Fibroblast of villous mesenchyme (primary cell): ENCODE measurements around the gene SFMBT2. TPM values are rescaled to one million over a fixed set of nuclear protein-coding genes. Genes with fewer than 3 reads are reported as not detected.

Source experiments
- DNase-seq: peaks from one replicate; pipeline ENCODE4 v3.0.0-alpha.2; 2010; ENCODE audit warnings: low read depth
- H3K4me3 ChIP-seq: 2 replicates; pipeline ENCODE4 v1.5.1; 2011; ENCODE audit warnings: low read depth, mild to moderate bottlenecking, low read length
- total RNA-seq: library from RNA; depleted of rRNA; stranded (reverse); fragments of >200 nt; gene quantifications from 2 replicates; pipeline ENCODE4 v1.2.3, GENCODE V29; 2012
- TF ChIP-seq, protein P1 (sequence below): IDR thresholded peaks from 2 replicates; pipeline ENCODE4 v1.5.1; 2012; ENCODE audit warnings: low read depth, mild to moderate bottlenecking, low read length; ENCODE audit not compliant: insufficient read depth

Gene SFMBT2
- total RNA-seq, 1 donor, result 1.7 TPM

GRCh38 chr10:7333961-7334641, 76.7 kb downstream of the SFMBT2 start:
- DNase-seq, result no peak
- TF ChIP-seq, protein P1, sequence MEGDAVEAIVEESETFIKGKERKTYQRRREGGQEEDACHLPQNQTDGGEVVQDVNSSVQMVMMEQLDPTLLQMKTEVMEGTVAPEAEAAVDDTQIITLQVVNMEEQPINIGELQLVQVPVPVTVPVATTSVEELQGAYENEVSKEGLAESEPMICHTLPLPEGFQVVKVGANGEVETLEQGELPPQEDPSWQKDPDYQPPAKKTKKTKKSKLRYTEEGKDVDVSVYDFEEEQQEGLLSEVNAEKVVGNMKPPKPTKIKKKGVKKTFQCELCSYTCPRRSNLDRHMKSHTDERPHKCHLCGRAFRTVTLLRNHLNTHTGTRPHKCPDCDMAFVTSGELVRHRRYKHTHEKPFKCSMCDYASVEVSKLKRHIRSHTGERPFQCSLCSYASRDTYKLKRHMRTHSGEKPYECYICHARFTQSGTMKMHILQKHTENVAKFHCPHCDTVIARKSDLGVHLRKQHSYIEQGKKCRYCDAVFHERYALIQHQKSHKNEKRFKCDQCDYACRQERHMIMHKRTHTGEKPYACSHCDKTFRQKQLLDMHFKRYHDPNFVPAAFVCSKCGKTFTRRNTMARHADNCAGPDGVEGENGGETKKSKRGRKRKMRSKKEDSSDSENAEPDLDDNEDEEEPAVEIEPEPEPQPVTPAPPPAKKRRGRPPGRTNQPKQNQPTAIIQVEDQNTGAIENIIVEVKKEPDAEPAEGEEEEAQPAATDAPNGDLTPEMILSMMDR, result no peak
- H3K4me3 ChIP-seq, result no peak overlapping the region

DNA sequence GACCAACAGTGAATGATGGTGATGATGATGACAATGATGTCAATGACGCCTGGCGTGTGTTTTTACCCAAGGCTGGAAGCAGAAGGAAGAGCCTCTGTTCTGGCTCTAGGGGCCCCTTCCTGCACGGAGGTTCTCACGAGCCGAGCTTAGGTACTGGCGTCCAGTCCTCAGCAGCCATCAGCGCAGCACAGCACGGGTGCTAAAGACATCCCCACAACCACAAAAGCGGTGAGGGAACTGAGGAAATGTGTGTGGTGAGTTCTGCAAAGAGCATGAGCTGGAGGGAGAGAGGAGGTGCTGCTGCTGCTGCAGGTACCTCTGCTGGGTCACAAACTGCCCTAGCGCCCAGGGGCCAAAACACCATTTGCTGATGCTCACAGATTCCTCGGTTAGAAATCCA, 81.6 kb downstream of the SFMBT2 start:
- no peak overlapping the region for H3K4me3 ChIP-seq
- no peak for DNase-seq
- TF ChIP-seq, protein P1, result no peak

- TF ChIP-seq, protein P1, result no peak
- H3K4me3 ChIP-seq, result no peak overlapping the region
- no peak for DNase-seq
These were observed 82.9 kb downstream of the SFMBT2 start for GRCh38 chr10:7327885-7328284.

GRCh38 chr10:7322623-7323022, 88.2 kb downstream of the SFMBT2 start:
- TF ChIP-seq, protein P1, result no peak
- no peak for DNase-seq
- H3K4me3 ChIP-seq, result no peak overlapping the region

DNA sequence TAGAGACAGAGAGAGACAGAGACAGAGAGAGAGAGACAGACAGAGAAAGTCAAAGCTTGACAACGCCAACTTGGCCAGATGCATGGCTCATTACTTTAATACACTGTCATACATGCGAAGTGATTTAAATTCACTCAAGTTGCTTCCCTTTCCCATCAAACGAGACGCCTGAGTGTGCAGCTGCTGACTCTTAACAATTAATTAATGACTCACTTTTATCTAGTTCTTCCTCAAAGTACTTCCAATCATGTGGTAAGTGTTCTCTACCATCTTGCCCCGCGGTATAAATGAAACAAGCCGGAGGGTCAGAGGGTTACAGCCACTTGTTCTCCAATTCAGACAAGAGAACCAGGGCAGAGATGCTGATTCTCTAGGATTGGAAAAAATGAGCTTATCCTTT, 90.8 kb downstream of the SFMBT2 start:
- no peak overlapping the region for H3K4me3 ChIP-seq
- no peak for DNase-seq
- TF ChIP-seq, protein P1, result no peak

DNA sequence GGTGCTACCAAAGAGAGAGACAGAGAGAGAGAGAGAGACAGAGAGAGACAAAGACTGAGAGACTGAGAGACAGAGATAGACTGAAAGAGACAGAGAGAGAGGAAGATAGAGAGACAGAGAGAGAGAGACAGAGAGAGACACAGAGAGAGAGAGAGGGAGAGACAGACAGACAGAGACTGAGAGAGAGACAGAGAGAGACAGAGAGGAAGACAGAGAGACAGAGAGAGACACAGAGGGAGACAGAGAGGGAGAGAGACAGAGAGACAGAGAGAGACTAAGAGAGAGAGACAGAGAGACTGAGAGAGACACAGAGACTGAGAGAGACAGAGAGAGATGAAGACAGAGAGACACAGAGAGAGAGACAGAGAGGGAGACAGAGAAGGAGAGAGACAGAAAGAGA, 91.2 kb downstream of the SFMBT2 start:
- DNase-seq, result no peak
- H3K4me3 ChIP-seq, result no peak overlapping the region
- TF ChIP-seq, protein P1, result no peak

DNA sequence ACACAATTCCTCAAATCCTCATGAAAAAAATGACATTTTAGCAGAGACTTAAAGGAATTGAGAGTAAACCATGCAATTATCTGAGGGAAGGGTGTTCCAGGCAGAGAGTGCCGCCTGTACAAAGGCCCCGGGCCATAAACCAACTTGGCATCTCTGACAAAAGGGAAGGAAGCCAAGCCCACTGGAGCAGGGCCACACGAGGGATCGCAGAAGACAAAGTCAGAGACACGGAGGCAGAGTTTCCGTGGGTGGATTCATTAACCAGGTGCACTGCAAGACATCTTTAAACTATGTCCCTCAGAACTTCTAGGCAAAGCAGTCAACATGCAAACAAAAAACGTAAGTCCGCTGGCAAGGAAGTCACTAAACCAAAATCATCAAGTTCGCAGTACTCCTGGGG, 92.0 kb downstream of the SFMBT2 start:
- DNase-seq, result no peak
- TF ChIP-seq, protein P1, result no peak
- no peak overlapping the region for H3K4me3 ChIP-seq
